Measurements from ENCODE around the gene PPP1R1B. TPM values are rescaled to one million over a fixed set of nuclear protein-coding genes. Genes with fewer than 3 reads are reported as not detected.

The PPP1R1B gene
- total RNA-seq, 2 donors from 2014 or later, result not detected

- Mint-ChIP-seq H3K4me3 (no peak overlapping the region), H3K27ac (no peak overlapping the region), H3K36me3 (ENCODE audit: low read depth) (no peaks in the 10 kb centered on the region), H3K27me3 (peaks cover 64% of the 10 kb centered on the region), H3K9me3 (peaks cover under 1% of the 10 kb centered on the region), H3K4me1 (peaks cover 9% of the 10 kb centered on the region)
- ATAC-seq (replicated peaks), result no peak
Observed at GRCh38 chr17:39597372-39598046, 29.2 kb upstream of the PPP1R1B start.

GRCh38 chr17:39598047-39598481 lies 28.7 kb upstream of the PPP1R1B start:
- ATAC-seq (replicated peaks), result no peak
- Mint-ChIP-seq H3K36me3 (ENCODE audit: low read depth) (no peaks in the 10 kb centered on the region), H3K27ac (no peak overlapping the region), H3K27me3 (peaks cover 66% of the 10 kb centered on the region), H3K4me3 (no peak overlapping the region), H3K4me1 (peaks cover 9% of the 10 kb centered on the region), H3K9me3 (no peaks in the 10 kb centered on the region)

GRCh38 chr17:39598630-39599003 lies 28.1 kb upstream of the PPP1R1B start:
- Mint-ChIP-seq H3K27me3 (peaks cover 66% of the 10 kb centered on the region), H3K27ac (no peak overlapping the region), H3K4me3 (no peak overlapping the region), H3K9me3 (no peaks in the 10 kb centered on the region), H3K36me3 (ENCODE audit: low read depth) (no peaks in the 10 kb centered on the region), H3K4me1 (peaks cover 9% of the 10 kb centered on the region)
- no peak for ATAC-seq (replicated peaks)

- H3K4me3 Mint-ChIP-seq, result no peak overlapping the region
- H3K4me1 Mint-ChIP-seq, result peaks cover 9% of the 10 kb centered on the region
- H3K36me3 Mint-ChIP-seq (ENCODE audit: low read depth), result no peaks in the 10 kb centered on the region
- no peak overlapping the region for H3K27ac Mint-ChIP-seq
- ATAC-seq (replicated peaks), result no peak
- peaks cover 66% of the 10 kb centered on the region for H3K27me3 Mint-ChIP-seq
- no peaks in the 10 kb centered on the region for H3K9me3 Mint-ChIP-seq
Observed at GRCh38 chr17:39599004-39599664, 27.6 kb upstream of the PPP1R1B start.

GRCh38 chr17:39599665-39600231 lies 27.0 kb upstream of the PPP1R1B start:
- peaks cover 9% of the 10 kb centered on the region for H3K4me1 Mint-ChIP-seq

GRCh38 chr17:39600288-39600996 lies 26.3 kb upstream of the PPP1R1B start:
- ATAC-seq (replicated peaks), result no peak
- H3K36me3 Mint-ChIP-seq (ENCODE audit: low read depth), result no peaks in the 10 kb centered on the region
- H3K4me1 Mint-ChIP-seq, result peaks cover 9% of the 10 kb centered on the region
- H3K27ac Mint-ChIP-seq, result no peak overlapping the region
- H3K9me3 Mint-ChIP-seq, result no peaks in the 10 kb centered on the region
- H3K27me3 Mint-ChIP-seq, result peaks cover 60% of the 10 kb centered on the region
- H3K4me3 Mint-ChIP-seq, result no peak overlapping the region

More at GRCh38 chr17:39599665-39600231, 27.0 kb upstream of the PPP1R1B start:
- no peak overlapping the region for H3K27ac Mint-ChIP-seq
- no peak overlapping the region for H3K4me3 Mint-ChIP-seq
- H3K36me3 Mint-ChIP-seq (ENCODE audit: low read depth), result no peaks in the 10 kb centered on the region
- peaks cover 64% of the 10 kb centered on the region for H3K27me3 Mint-ChIP-seq
- ATAC-seq (replicated peaks), result no peak
- H3K9me3 Mint-ChIP-seq, result no peaks in the 10 kb centered on the region

- no peak for ATAC-seq (replicated peaks)
- Mint-ChIP-seq H3K36me3 (ENCODE audit: low read depth) (no peaks in the 10 kb centered on the region), H3K27ac (no peak overlapping the region), H3K27me3 (peaks cover 56% of the 10 kb centered on the region), H3K4me3 (no peak overlapping the region), H3K4me1 (peaks cover 6% of the 10 kb centered on the region), H3K9me3 (no peaks in the 10 kb centered on the region)
Observed at GRCh38 chr17:39600997-39601597, 25.7 kb upstream of the PPP1R1B start.

- Mint-ChIP-seq H3K36me3 (ENCODE audit: low read depth) (no peaks in the 10 kb centered on the region), H3K27ac (no peak overlapping the region), H3K4me3 (no peak overlapping the region), H3K27me3 (peaks cover 50% of the 10 kb centered on the region), H3K4me1 (peaks cover 2% of the 10 kb centered on the region), H3K9me3 (no peaks in the 10 kb centered on the region)
- no peak for ATAC-seq (replicated peaks)
Observed at GRCh38 chr17:39601758-39602532, 24.8 kb upstream of the PPP1R1B start.

GRCh38 chr17:39602533-39603303 lies 24.0 kb upstream of the PPP1R1B start:
- no peak overlapping the region for H3K4me3 Mint-ChIP-seq
- H3K9me3 Mint-ChIP-seq, result no peaks in the 10 kb centered on the region
- H3K27ac Mint-ChIP-seq, result no peak overlapping the region
- no peak for ATAC-seq (replicated peaks)
- no peaks in the 10 kb centered on the region for H3K4me1 Mint-ChIP-seq
- no peaks in the 10 kb centered on the region for H3K36me3 Mint-ChIP-seq (ENCODE audit: low read depth)
- peaks cover 48% of the 10 kb centered on the region for H3K27me3 Mint-ChIP-seq

GRCh38 chr17:39603304-39604016 lies 23.3 kb upstream of the PPP1R1B start:
- no peaks in the 10 kb centered on the region for H3K4me1 Mint-ChIP-seq

GRCh38 chr17:39604911-39605491 lies 21.8 kb upstream of the PPP1R1B start:
- Mint-ChIP-seq H3K4me1 (no peaks in the 10 kb centered on the region), H3K9me3 (no peaks in the 10 kb centered on the region), H3K27ac (no peak overlapping the region), H3K4me3 (peak overlapping the region; percentile 5), H3K27me3 (peaks cover 54% of the 10 kb centered on the region), H3K36me3 (ENCODE audit: low read depth) (no peaks in the 10 kb centered on the region)
- ATAC-seq (replicated peaks), result no peak

More at GRCh38 chr17:39603304-39604016, 23.3 kb upstream of the PPP1R1B start:
- Mint-ChIP-seq H3K4me3 (no peak overlapping the region), H3K27ac (no peak overlapping the region), H3K9me3 (no peaks in the 10 kb centered on the region), H3K27me3 (peaks cover 46% of the 10 kb centered on the region), H3K36me3 (ENCODE audit: low read depth) (no peaks in the 10 kb centered on the region)
- ATAC-seq (replicated peaks), result no peak

All from activated T-helper 17 cell treated with anti-CD3 and anti-CD28 coated beads, Interleukin-2, amount 50 U/mL, for 72 hours (primary cell).